K562 (cell line): ENCODE results near the gene MARCHF3. TPM values are rescaled to one million over a fixed set of nuclear protein-coding genes. Genes with fewer than 3 reads are reported as not detected.

Source experiments
- ATAC-seq: fragments of 200-7000 bp; cut with Tn5 transposase; 3 replicates; pipeline ENCODE4 v1.9.1; 2020; ENCODE audit warnings: moderate library complexity
- BruUV-seq: library from RNA; stranded (reverse); fragments of 400-500 nt; replicated peaks from 2 replicates; lab custom pipeline; 2021; lab: Mats Ljungman, UMichigan
- CTCF ChIA-PET: fragments of 300-600 bp; formaldehyde crosslinking; extraction: SDS; loops from one replicate; lab custom pipeline; 2021; ENCODE audit warnings: low intra/inter-chr PET ratio; lab: Yijun Ruan, JAX
- POLR2A ChIA-PET: fragments of 300-600, 350-650 bp; sonication (Branson Sonifier 250); formaldehyde crosslinking; extraction: SDS; loops from one replicate; lab custom pipeline; 2021; ENCODE audit warnings: antibody characterized with exemption, inconsistent platforms; lab: Yijun Ruan, JAX
- DNase-seq, 4 experiments: peaks; one replicate each; pipeline versions ENCODE4 v3.0.0 to v3.0.0-alpha.2; 2011 to 2018; ENCODE audit warnings: low spot score in 3 of 4, mixed read lengths in 3 of 4; ENCODE audit errors: extremely low read depth in 1 of 4
- FAIRE-seq: peaks from 2 replicates; lab custom pipeline; 2011; peaks lifted over from hg19 to GRCh38; lab: Jason Lieb, UNC
- H2AFZ ChIP-seq: 2 replicates; pipeline ENCODE4 v1.6.0; 2011; ENCODE audit warnings: low read depth, low read length, control low read depth, inconsistent platforms
- H3K27ac ChIP-seq: fragments of 200-600 bp; 3 replicates; pipeline ENCODE4 v1.8.0; 2011; ENCODE audit warnings: low read depth, mild to moderate bottlenecking, control low read depth, inconsistent platforms, low read length, moderate library complexity, mixed read lengths; ENCODE audit errors: extremely low read depth
- H3K27me3 ChIP-seq, 2 experiments: fragments of 300-600 bp in 1 of 2; 2 replicates in 1 of 2; 3 replicates in 1 of 2; pipeline versions ENCODE4 v1.6.0 to v1.8.0; 2011; ENCODE audit warnings: inconsistent platforms in 2 of 2, low read length in 2 of 2, mild to moderate bottlenecking in 1 of 2, mixed read lengths in 1 of 2, moderate library complexity in 1 of 2; ENCODE audit not compliant: control insufficient read depth in 2 of 2, insufficient read depth in 2 of 2
- H3K36me3 ChIP-seq: fragments of 300-600 bp; 3 replicates; pipeline ENCODE4 v1.8.0; 2011; ENCODE audit warnings: mild to moderate bottlenecking, low read length, inconsistent platforms; ENCODE audit not compliant: control insufficient read depth, insufficient read depth
- H3K4me1 ChIP-seq, 2 experiments: fragments of 200-600 bp in 1 of 2; replicated peaks in 1 of 2; 2 replicates in 1 of 2; 3 replicates in 1 of 2; pipeline versions ENCODE4 v1.5.1 to v1.8.0; 2011; ENCODE audit warnings: inconsistent platforms in 2 of 2, low read length in 2 of 2, mild to moderate bottlenecking in 1 of 2, mixed read lengths in 1 of 2, moderate library complexity in 1 of 2; ENCODE audit not compliant: control insufficient read depth in 2 of 2, insufficient read depth in 2 of 2
- H3K4me2 ChIP-seq: 2 replicates; pipeline ENCODE4 v1.6.1; 2011; ENCODE audit warnings: low read length, control low read depth, inconsistent platforms, mixed read lengths; ENCODE audit not compliant: insufficient read depth
- H3K4me3 ChIP-seq: fragments of 200-600 bp; sonication (generic), shearing (Covaris generic); 2 replicates; pipeline ENCODE4 v1.5.1; 2016; ENCODE audit warnings: control low read depth, inconsistent platforms
- H3K79me2 ChIP-seq: fragments of 200-600 bp; 3 replicates; pipeline ENCODE4 v1.8.0; 2011; ENCODE audit warnings: low read length, inconsistent platforms; ENCODE audit not compliant: control insufficient read depth, insufficient read depth
- H3K9ac ChIP-seq, 2 experiments: 2 replicates each; pipeline versions ENCODE4 v1.6.0 to v1.6.1; 2011; ENCODE audit warnings: low read depth in 2 of 2, low read length in 2 of 2, control low read depth in 1 of 2, inconsistent platforms in 1 of 2, mild to moderate bottlenecking in 1 of 2, mixed read lengths in 1 of 2; ENCODE audit not compliant: insufficient read depth in 1 of 2
- H3K9me1 ChIP-seq: one replicate; pipeline ENCODE4 v1.6.0; 2011; ENCODE audit warnings: inconsistent platforms, mild to moderate bottlenecking, low read length, moderate library complexity; ENCODE audit not compliant: control insufficient read depth, insufficient read depth
- H3K9me3 ChIP-seq: replicated peaks from 2 replicates; pipeline ENCODE4 v1.5.1; 2011; ENCODE audit warnings: low read depth, low read length, inconsistent platforms; ENCODE audit not compliant: control insufficient read depth, insufficient read depth
- H4K20me1 ChIP-seq: replicated peaks from 2 replicates; pipeline ENCODE4 v1.6.1; 2011; ENCODE audit warnings: low read length, inconsistent platforms, mixed read lengths; ENCODE audit not compliant: control insufficient read depth, insufficient read depth
- BRD4 ChIP-seq: fragments of 200-600 bp; sonication (generic); IDR thresholded peaks from 2 replicates; pipeline ENCODE4 v1.6.1; 2017; ENCODE audit warnings: inconsistent platforms
- ILF3 ChIP-seq: fragments of 450-650 bp; IDR thresholded peaks from 2 replicates; pipeline ENCODE4 v1.6.1; 2018; ENCODE audit warnings: antibody characterized with exemption, mild to moderate bottlenecking, moderate library complexity, borderline replicate concordance
- NFE2L1 ChIP-seq: fragments of 450-650 bp; IDR thresholded peaks from 2 replicates; pipeline ENCODE4 v1.6.1; 2016; ENCODE audit warnings: missing genetic modification characterization, low read depth, mild to moderate bottlenecking, missing compliant biosample characterization, moderate library complexity, borderline replicate concordance
- PTBP1 ChIP-seq: fragments of 200-400 bp; formaldehyde crosslinking; IDR thresholded peaks from 2 replicates; pipeline ENCODE4 v1.6.1; 2017; ENCODE audit warnings: low read depth, low read length
- RFX5 ChIP-seq: IDR thresholded peaks from 2 replicates; pipeline ENCODE4 v1.6.1; 2011; ENCODE audit warnings: low read depth, mild to moderate bottlenecking, improper control_type of control experiment, low read length
- SRSF3 ChIP-seq: fragments of 200-400 bp; formaldehyde crosslinking; IDR thresholded peaks from 2 replicates; pipeline ENCODE4 v1.6.1; 2016; ENCODE audit warnings: mild to moderate bottlenecking, low read length, moderate library complexity; ENCODE audit not compliant: insufficient read depth
- ZNF263 ChIP-seq: sonication (generic); formaldehyde crosslinking; IDR thresholded peaks from 2 replicates; pipeline ENCODE4 v1.8.0; 2022; ENCODE audit warnings: mild to moderate bottlenecking, missing genetic modification reagents, borderline replicate concordance
- ZNF551 ChIP-seq: fragments of 250-450 bp; sonication (Bioruptor Pico); IDR thresholded peaks from 2 replicates; pipeline ENCODE4 v1.5.0; 2021; ENCODE audit warnings: mild to moderate bottlenecking, moderate library complexity
- WGBS: fragments of 100-300 bp; shearing (Covaris generic); methylation state at CpG from one replicate; pipeline ENCODE4 v1.1.6; 2016; ENCODE audit warnings: low coverage, mixed read lengths; ENCODE audit not compliant: insufficient coverage; ENCODE audit errors: missing lambda C conversion rate; 5-methylcytosine and 5-hydroxymethylcytosine counted together
- in situ Hi-C: fragments of 300-500 bp; cut with MboI; formaldehyde crosslinking; loops from 4 replicates; pipeline ENCODE4 v1.15.0; 2018; ENCODE audit warnings: inconsistent platforms, mixed read lengths
- intact Hi-C: fragments of 100-400 bp; cut with micrococcal nuclease; formaldehyde crosslinking; loops from 2 replicates; pipeline ENCODE4 v1.14.2; 2022
- polyA plus RNA-seq, 8 experiments: library from polyadenylated mRNA; depleted of rRNA in 4 of 8; stranded (reverse) in 5 of 8; unstranded in 3 of 8; fragments of >200 nt; fragmentation: Nextera tagmentation in 2 of 8; fragmentation: Illumina TruSeq in 1 of 8; extraction: Ambion mirVana in 2 of 8; extraction: Trizol in 1 of 8; gene quantifications; 2 replicates each; pipeline versions ENCODE4 v1.2.1 to v1.2.3, GENCODE V29; 2011 to 2014; ENCODE audit warnings: inconsistent platforms in 1 of 8, missing spikeins in 1 of 8
- total RNA-seq, 7 experiments: library from RNA; depleted of rRNA in 6 of 7; stranded (reverse); fragments of >200 nt in 6 of 7; fragmentation: Illumina TruSeq in 2 of 7; extraction: Trizol in 2 of 7; gene quantifications; 2 replicates each; pipeline versions ENCODE4 v1.2.1 to v1.2.3, GENCODE V29; 2011 to 2021; ENCODE audit warnings: low replicate concordance in 1 of 7
- TF ChIP-seq, protein P1 (sequence below): sonication (generic); formaldehyde crosslinking; IDR thresholded peaks from 2 replicates; pipeline ENCODE4 v1.8.0; 2022; ENCODE audit warnings: mild to moderate bottlenecking, missing genetic modification reagents
- TF ChIP-seq, protein P2 (sequence below): fragments of 250-450 bp; sonication (Bioruptor Pico); IDR thresholded peaks from 2 replicates; pipeline ENCODE4 v1.8.0; 2022; ENCODE audit warnings: moderate library complexity, mild to moderate bottlenecking, inconsistent platforms
- TF ChIP-seq, protein P3 (sequence below): sonication (generic); formaldehyde crosslinking; IDR thresholded peaks from 2 replicates; pipeline ENCODE4 v1.8.0; 2023; ENCODE audit warnings: mild to moderate bottlenecking, missing genetic modification reagents

The MARCHF3 gene
- total and polyA plus RNA-seq, 9 of the 15 experiments (the other 6 are each of a cell fraction or from before 2014, with no cell fraction given): 5.6 to 37.4 (median 16.5) TPM

DNA sequence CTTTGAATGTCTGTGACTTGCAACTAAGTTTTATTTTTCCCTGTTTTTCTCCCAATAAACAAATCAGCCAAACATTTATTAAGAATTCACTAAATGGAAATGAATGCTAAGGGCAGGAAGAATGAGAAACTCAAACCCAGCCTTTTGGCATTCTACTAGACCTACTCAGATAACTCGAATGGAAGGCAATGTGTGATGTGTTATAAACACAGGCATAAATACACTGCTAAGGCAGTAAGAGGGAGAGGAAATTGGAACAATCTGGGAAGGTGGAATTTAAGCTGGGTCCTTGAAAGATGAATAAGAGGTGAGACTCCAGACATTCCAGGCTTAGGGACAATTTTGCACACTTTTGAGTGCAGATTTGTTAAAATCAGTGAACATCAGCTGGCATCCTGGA is 34.7 kb downstream of the MARCHF3 start (continued):
- no peak for TF ChIP-seq RFX5

DNA sequence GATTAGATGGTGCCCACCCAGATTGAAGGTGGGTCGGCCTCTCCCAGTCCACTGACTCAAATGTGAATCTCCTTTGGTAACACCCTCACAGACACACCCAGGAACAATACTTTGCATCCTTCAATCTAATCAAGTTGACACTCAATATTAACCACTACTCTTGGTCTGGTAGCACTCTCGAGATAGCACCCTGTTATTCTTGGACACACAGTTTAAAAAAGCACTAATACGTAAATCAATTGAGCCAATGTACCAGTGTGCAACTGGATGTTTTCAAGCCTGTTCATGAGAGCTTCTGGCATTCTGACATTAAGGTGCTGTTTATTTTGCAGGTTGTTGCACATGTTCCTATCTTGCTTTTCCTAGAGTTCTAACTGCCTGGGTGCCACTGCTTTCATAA is 35.3 kb downstream of the MARCHF3 start:
- ChIA-PET CTCF (no interaction called here), POLR2A (interaction anchor here (1.1 to 1.6 kb wide), 3 partner anchors 10 to 23 kb away, joined by 3 to 5 read pairs (median 5); no protein-coding TSS in a partner anchor)
- Histone ChIP-seq H2AFZ (no peak overlapping the region), H3K4me3 (no peak overlapping the region), H3K9me1 (no peaks in the 10 kb centered on the region), H3K36me3 (no peaks in the 10 kb centered on the region; the same call in 2 of the 3 replicates), H3K27me3 (no peaks in the 10 kb centered on the region), H3K79me2 (peaks cover 81% of the 10 kb centered on the region), H4K20me1 (no peaks in the 10 kb centered on the region), H3K9ac (no peak overlapping the region), H3K4me2 (no peak overlapping the region), H3K9me3 (no peaks in the 10 kb centered on the region), H3K4me1 (peaks cover 10 to 50% of the 10 kb centered on the region in 2 experiments), H3K27ac (no peak overlapping the region)
- in situ Hi-C loops: no loop called here
- intact Hi-C loops: no loop called here
- FAIRE-seq: no peak
- no TSS peak for BruUV-seq
- no peak for DNase-seq
- no peak for ATAC-seq
- TF ChIP-seq, protein P1, sequence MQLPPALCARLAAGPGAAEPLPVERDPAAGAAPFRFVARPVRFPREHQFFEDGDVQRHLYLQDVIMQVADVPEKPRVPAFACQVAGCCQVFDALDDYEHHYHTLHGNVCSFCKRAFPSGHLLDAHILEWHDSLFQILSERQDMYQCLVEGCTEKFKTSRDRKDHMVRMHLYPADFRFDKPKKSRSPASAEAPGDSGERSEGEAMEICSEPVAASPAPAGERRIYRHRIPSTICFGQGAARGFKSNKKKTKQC (CRISPR knock-in tag): no peak
- TF ChIP-seq ZNF551 (CRISPR knock-in tag) (no peak), ILF3 (no peak), BRD4 (no peak), NFE2L1 (tag) (no peak), PTBP1 (no peak), ZNF263 (CRISPR knock-in tag) (no peak), SRSF3 (no peak)
- TF ChIP-seq, protein P2, sequence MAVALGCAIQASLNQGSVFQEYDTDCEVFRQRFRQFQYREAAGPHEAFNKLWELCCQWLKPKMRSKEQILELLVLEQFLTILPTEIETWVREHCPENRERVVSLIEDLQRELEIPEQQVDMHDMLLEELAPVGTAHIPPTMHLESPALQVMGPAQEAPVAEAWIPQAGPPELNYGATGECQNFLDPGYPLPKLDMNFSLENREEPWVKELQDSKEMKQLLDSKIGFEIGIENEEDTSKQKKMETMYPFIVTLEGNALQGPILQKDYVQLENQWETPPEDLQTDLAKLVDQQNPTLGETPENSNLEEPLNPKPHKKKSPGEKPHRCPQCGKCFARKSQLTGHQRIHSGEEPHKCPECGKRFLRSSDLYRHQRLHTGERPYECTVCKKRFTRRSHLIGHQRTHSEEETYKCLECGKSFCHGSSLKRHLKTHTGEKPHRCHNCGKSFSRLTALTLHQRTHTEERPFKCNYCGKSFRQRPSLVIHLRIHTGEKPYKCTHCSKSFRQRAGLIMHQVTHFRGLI: no peak
- TF ChIP-seq, protein P3, sequence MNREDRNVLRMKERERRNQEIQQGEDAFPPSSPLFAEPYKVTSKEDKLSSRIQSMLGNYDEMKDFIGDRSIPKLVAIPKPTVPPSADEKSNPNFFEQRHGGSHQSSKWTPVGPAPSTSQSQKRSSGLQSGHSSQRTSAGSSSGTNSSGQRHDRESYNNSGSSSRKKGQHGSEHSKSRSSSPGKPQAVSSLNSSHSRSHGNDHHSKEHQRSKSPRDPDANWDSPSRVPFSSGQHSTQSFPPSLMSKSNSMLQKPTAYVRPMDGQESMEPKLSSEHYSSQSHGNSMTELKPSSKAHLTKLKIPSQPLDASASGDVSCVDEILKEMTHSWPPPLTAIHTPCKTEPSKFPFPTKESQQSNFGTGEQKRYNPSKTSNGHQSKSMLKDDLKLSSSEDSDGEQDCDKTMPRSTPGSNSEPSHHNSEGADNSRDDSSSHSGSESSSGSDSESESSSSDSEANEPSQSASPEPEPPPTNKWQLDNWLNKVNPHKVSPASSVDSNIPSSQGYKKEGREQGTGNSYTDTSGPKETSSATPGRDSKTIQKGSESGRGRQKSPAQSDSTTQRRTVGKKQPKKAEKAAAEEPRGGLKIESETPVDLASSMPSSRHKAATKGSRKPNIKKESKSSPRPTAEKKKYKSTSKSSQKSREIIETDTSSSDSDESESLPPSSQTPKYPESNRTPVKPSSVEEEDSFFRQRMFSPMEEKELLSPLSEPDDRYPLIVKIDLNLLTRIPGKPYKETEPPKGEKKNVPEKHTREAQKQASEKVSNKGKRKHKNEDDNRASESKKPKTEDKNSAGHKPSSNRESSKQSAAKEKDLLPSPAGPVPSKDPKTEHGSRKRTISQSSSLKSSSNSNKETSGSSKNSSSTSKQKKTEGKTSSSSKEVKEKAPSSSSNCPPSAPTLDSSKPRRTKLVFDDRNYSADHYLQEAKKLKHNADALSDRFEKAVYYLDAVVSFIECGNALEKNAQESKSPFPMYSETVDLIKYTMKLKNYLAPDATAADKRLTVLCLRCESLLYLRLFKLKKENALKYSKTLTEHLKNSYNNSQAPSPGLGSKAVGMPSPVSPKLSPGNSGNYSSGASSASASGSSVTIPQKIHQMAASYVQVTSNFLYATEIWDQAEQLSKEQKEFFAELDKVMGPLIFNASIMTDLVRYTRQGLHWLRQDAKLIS (CRISPR knock-in tag): no peak
- WGBS: 86% methylated on average over 3 of the region's 3 CpGs
